Left cardiac atrium (tissue), 4 donors: ENCODE results near the gene RAB6B. TPM values are rescaled to one million over a fixed set of nuclear protein-coding genes. Genes with fewer than 3 reads are reported as not detected.
A peak's percentile ranks its signal among the peaks of the same experiment; 100 is the strongest.

Source experiments
- ATAC-seq, 2 donors: fragments of 200-7000 bp; cut with Tn5 transposase; one replicate each; pipeline ENCODE4 v1.9.1; 2020; ENCODE audit warnings: mild to moderate bottlenecking in 2 of 2, moderate library complexity in 2 of 2
- DNase-seq: peaks from one replicate; pipeline ENCODE4 v3.0.0-alpha.2; 2020
- intact Hi-C, 2 donors: fragments of 100-400 bp; cut with DNase I; formaldehyde crosslinking; loops; one replicate each; pipeline versions ENCODE4 v1.14.1 to v1.15.1; 2022 to 2023
- total RNA-seq, 2 donors: library from RNA; stranded (reverse); fragmentation: NEBNext Ultra II Directional; extraction: Animal tissue kit (Norgen Biotek cat#: 25700); gene quantifications; one replicate each; pipeline ENCODE4 v1.2.1, GENCODE V29; 2021
- donor health status: DM: no; HTN: yes; CAD: no.
- donor health status: DM: no; HTN: yes; CAD: no; lungs with severe emphysema.
- donor health status: DM: yes; HTN: yes; CAD: no.
- donor health status: Dilated cardiomyopathy.

Gene RAB6B
- total RNA-seq, 2 donors from 2014 or later: 41.4 to 41.6 TPM

GRCh38 chr3:133869586-133869985 lies 26.1 kb downstream of the RAB6B start:
- DNase-seq: no peak
- intact Hi-C loops: no loop called here
- ATAC-seq: no peak

- intact Hi-C loops: no loop called here
- ATAC-seq (peak; percentile 39 to 45), DNase-seq (no peak)
These were observed 26.8 kb downstream of the RAB6B start for GRCh38 chr3:133868758-133869475.

GRCh38 chr3:133868186-133868585 lies 27.5 kb downstream of the RAB6B start:
- intact Hi-C loops: no loop called here
- ATAC-seq: peak in 1 of 2 donors; percentile 33
- DNase-seq: no peak

- intact Hi-C loops: no loop called here
- DNase-seq (no peak), ATAC-seq (no peak)
These were observed 29.5 kb downstream of the RAB6B start for GRCh38 chr3:133866141-133866540.

GRCh38 chr3:133865136-133865855 lies 30.4 kb downstream of the RAB6B start:
- intact Hi-C loops: no loop called here
- DNase-seq: no peak
- no peak for ATAC-seq

GRCh38 chr3:133864616-133865015 lies 31.1 kb downstream of the RAB6B start:
- no peak for DNase-seq
- intact Hi-C loops: no loop called here
- ATAC-seq: no peak

- ATAC-seq (no peak), DNase-seq (no peak)
- intact Hi-C loops: no loop called here
These were observed 31.8 kb downstream of the RAB6B start for GRCh38 chr3:133863911-133864310.

- intact Hi-C loops: no loop called here
- DNase-seq (no peak), ATAC-seq (no peak)
These were observed 33.5 kb downstream of the RAB6B start for GRCh38 chr3:133862161-133862560.

- intact Hi-C loops: no loop called here
- ATAC-seq: no peak
- no peak for DNase-seq
These were observed 35.2 kb downstream of the RAB6B start for GRCh38 chr3:133860519-133860918.

GRCh38 chr3:133859381-133860234 lies 36.1 kb downstream of the RAB6B start:
- DNase-seq: no peak
- ATAC-seq: no peak
- intact Hi-C loops: no loop called here

- DNase-seq (no peak), ATAC-seq (no peak)
- intact Hi-C loops: no loop called here
These were observed 37.9 kb downstream of the RAB6B start for GRCh38 chr3:133857767-133858166.

GRCh38 chr3:133856316-133856715 lies 39.4 kb downstream of the RAB6B start:
- no peak for DNase-seq
- ATAC-seq: no peak
- intact Hi-C loops: no loop called here

GRCh38 chr3:133855772-133856171 lies 39.9 kb downstream of the RAB6B start:
- intact Hi-C loops: no loop called here
- ATAC-seq: no peak
- DNase-seq: no peak

GRCh38 chr3:133855002-133855370 lies 40.7 kb downstream of the RAB6B start:
- ATAC-seq (no peak), DNase-seq (no peak)
- intact Hi-C loops: no loop called here

GRCh38 chr3:133854264-133855001 lies 41.2 kb downstream of the RAB6B start:
- peak in 1 of 2 donors; percentile 18 for ATAC-seq
- intact Hi-C loops: no loop called here
- no peak for DNase-seq

- intact Hi-C loops: no loop called here
- ATAC-seq: peak in 1 of 2 donors; percentile 56
- no peak for DNase-seq
These were observed 41.8 kb downstream of the RAB6B start for GRCh38 chr3:133853925-133854227.

GRCh38 chr3:133853063-133853924 lies 42.4 kb downstream of the RAB6B start:
- intact Hi-C loops: no loop called here
- ATAC-seq (peak; percentile 60 to 69), DNase-seq (peak; percentile 36)

GRCh38 chr3:133851931-133852330 lies 43.8 kb downstream of the RAB6B start:
- no peak for ATAC-seq
- DNase-seq: no peak
- intact Hi-C loops: no loop called here
